Measurements from ENCODE around the gene MAP4K4. TPM values are rescaled to one million over a fixed set of nuclear protein-coding genes. Genes with fewer than 3 reads are reported as not detected.

The MAP4K4 gene
- polyA plus RNA-seq, 1 experiment = 53.5 TPM

GRCh38 chr2:101852824-101853223 is 155.3 kb downstream of the MAP4K4 start:
- CTCF ChIA-PET = no interaction called here
- H3K36me3 ChIP-seq (ENCODE audit: control insufficient read depth, insufficient read depth, low read length) = peaks cover 4% of the 10 kb centered on the region
- POLR2A ChIA-PET = no interaction called here

GRCh38 chr2:101854877-101855276 is 157.4 kb downstream of the MAP4K4 start:
- ChIA-PET CTCF (interaction anchor here (1.6 kb wide), 1 partner anchor 436 kb away, joined by 3 read pairs; no protein-coding TSS in a partner anchor), POLR2A (no interaction called here)
- TF ChIP-seq, protein P1, sequence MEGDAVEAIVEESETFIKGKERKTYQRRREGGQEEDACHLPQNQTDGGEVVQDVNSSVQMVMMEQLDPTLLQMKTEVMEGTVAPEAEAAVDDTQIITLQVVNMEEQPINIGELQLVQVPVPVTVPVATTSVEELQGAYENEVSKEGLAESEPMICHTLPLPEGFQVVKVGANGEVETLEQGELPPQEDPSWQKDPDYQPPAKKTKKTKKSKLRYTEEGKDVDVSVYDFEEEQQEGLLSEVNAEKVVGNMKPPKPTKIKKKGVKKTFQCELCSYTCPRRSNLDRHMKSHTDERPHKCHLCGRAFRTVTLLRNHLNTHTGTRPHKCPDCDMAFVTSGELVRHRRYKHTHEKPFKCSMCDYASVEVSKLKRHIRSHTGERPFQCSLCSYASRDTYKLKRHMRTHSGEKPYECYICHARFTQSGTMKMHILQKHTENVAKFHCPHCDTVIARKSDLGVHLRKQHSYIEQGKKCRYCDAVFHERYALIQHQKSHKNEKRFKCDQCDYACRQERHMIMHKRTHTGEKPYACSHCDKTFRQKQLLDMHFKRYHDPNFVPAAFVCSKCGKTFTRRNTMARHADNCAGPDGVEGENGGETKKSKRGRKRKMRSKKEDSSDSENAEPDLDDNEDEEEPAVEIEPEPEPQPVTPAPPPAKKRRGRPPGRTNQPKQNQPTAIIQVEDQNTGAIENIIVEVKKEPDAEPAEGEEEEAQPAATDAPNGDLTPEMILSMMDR (IDR thresholded peaks at IDR 0.05; ENCODE audit: insufficient read depth, low read depth, low read length) = no peak
- no peak overlapping the region for H3K4me3 ChIP-seq (ENCODE audit: low read depth, low read length)
- peaks cover 10% of the 10 kb centered on the region for H3K36me3 ChIP-seq (ENCODE audit: control insufficient read depth, insufficient read depth, low read length)
- DNase-seq (ENCODE audit: low read depth) = no peak
- no peaks in the 10 kb centered on the region for H3K27me3 ChIP-seq (ENCODE audit: control insufficient read depth, insufficient read depth, low read length)

More at GRCh38 chr2:101852824-101853223, 155.3 kb downstream of the MAP4K4 start:
- Histone ChIP-seq H3K4me3 (ENCODE audit: low read depth, low read length) (no peak overlapping the region), H3K27me3 (ENCODE audit: control insufficient read depth, insufficient read depth, low read length) (no peaks in the 10 kb centered on the region)
- no peak for DNase-seq (ENCODE audit: low read depth)
- TF ChIP-seq, protein P1 (IDR thresholded peaks at IDR 0.05; ENCODE audit: insufficient read depth, low read depth, low read length) = no peak

GRCh38 chr2:101855776-101856175 is 158.3 kb downstream of the MAP4K4 start:
- CTCF ChIA-PET = no interaction called here
- H3K27me3 ChIP-seq (ENCODE audit: control insufficient read depth, insufficient read depth, low read length) = no peaks in the 10 kb centered on the region
- TF ChIP-seq, protein P1 (IDR thresholded peaks at IDR 0.05; ENCODE audit: insufficient read depth, low read depth, low read length) = no peak
- H3K4me3 ChIP-seq (ENCODE audit: low read depth, low read length) = no peak overlapping the region
- H3K36me3 ChIP-seq (ENCODE audit: control insufficient read depth, insufficient read depth, low read length) = peaks cover 12% of the 10 kb centered on the region
- POLR2A ChIA-PET = no interaction called here
- DNase-seq (ENCODE audit: low read depth) = no peak

- ChIA-PET POLR2A (no interaction called here), CTCF (interaction anchor here (0.6 to 2.7 kb wide), 3 partner anchors 27 to 525 kb away, joined by 3 to 7 read pairs (median 3); no protein-coding TSS in a partner anchor)
- H3K27me3 ChIP-seq (ENCODE audit: control insufficient read depth, insufficient read depth, low read length) = no peaks in the 10 kb centered on the region
- peaks cover 14% of the 10 kb centered on the region for H3K36me3 ChIP-seq (ENCODE audit: control insufficient read depth, insufficient read depth, low read length)
- no peak overlapping the region for H3K4me3 ChIP-seq (ENCODE audit: low read depth, low read length)
- no peak for DNase-seq (ENCODE audit: low read depth)
- TF ChIP-seq, protein P1 (IDR thresholded peaks at IDR 0.05; ENCODE audit: insufficient read depth, low read depth, low read length) = no peak
These were observed 160.7 kb downstream of the MAP4K4 start for GRCh38 chr2:101858246-101858645.

DNA sequence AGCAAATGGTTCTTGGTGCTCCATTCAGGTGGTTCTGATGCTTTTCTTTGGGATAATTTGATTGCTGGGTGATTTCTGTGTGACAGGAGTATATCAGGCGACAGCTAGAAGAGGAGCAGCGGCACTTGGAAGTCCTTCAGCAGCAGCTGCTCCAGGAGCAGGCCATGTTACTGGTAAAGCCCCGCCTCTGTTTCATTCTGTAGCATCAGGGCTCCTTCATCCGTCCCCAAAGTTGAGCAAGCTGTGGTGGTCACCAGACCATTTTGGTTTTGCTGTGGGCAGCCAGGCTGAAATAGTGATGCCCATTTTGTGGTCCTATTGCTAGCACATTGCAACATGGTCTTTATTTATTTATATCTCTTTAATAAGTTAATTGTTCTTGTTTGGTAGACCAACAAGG is 161.4 kb downstream of the MAP4K4 start:
- ChIA-PET POLR2A (no interaction called here), CTCF (interaction anchor here (0.6 to 2.7 kb wide), 3 partner anchors 27 to 525 kb away, joined by 3 to 7 read pairs (median 3); no protein-coding TSS in a partner anchor)
- TF ChIP-seq, protein P1 (IDR thresholded peaks at IDR 0.05; ENCODE audit: insufficient read depth, low read depth, low read length) = no peak

More for the DNA sequence above, 161.4 kb downstream of the MAP4K4 start:
- no peak for DNase-seq (ENCODE audit: low read depth)
- no peaks in the 10 kb centered on the region for H3K27me3 ChIP-seq (ENCODE audit: control insufficient read depth, insufficient read depth, low read length)
- H3K4me3 ChIP-seq (ENCODE audit: low read depth, low read length) = no peak overlapping the region
- peaks cover 18% of the 10 kb centered on the region for H3K36me3 ChIP-seq (ENCODE audit: control insufficient read depth, insufficient read depth, low read length)

Data from BJ (cell line).